Mammary epithelial cell (primary cell): ENCODE results near the gene TKTL1.
"Not testable (repeated sequence)": the region's sequence is repeated elsewhere in the genome, so short reads cannot be mapped to it uniquely, and the experiment has no call there.

Experiments
- EZH2 ChIP-seq: IDR thresholded peaks from 2 replicates; pipeline ENCODE4 v1.6.1; 2012; ENCODE audit warnings: low read length, inconsistent platforms, borderline replicate concordance
- TF ChIP-seq, protein P1 (sequence below), 2 donors: IDR thresholded peaks in 1 of 2; conservative IDR thresholded peaks in 1 of 2; 2 replicates each; pipeline ENCODE4 v1.5.1; 2011 to 2012; ENCODE audit warnings: inconsistent platforms in 2 of 2, low read length in 2 of 2, mild to moderate bottlenecking in 2 of 2, control low read depth in 1 of 2, low read depth in 1 of 2; ENCODE audit not compliant: insufficient read depth in 1 of 2; ENCODE audit errors: extremely low read depth in 1 of 2

DNA sequence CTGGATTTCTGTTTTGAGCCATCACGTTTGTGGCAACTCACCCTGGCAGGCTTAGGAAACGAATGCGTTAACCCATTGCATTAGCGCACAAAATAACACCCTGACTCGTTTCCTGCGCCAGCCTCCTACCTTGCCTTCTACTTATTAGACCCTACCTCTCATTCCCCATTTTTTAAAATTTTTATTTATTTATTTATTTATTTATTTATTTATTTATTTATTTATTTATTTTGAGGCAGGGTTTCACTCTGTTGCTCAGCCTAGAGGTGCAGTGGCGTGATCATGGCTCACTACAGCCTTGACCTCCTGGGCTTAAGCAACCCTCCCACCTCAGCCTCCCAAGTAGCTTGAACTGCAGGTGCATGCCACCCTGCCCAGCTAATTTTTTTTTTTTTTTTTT, 7.4 kb downstream of the TKTL1 start:
- TF ChIP-seq, protein P1, sequence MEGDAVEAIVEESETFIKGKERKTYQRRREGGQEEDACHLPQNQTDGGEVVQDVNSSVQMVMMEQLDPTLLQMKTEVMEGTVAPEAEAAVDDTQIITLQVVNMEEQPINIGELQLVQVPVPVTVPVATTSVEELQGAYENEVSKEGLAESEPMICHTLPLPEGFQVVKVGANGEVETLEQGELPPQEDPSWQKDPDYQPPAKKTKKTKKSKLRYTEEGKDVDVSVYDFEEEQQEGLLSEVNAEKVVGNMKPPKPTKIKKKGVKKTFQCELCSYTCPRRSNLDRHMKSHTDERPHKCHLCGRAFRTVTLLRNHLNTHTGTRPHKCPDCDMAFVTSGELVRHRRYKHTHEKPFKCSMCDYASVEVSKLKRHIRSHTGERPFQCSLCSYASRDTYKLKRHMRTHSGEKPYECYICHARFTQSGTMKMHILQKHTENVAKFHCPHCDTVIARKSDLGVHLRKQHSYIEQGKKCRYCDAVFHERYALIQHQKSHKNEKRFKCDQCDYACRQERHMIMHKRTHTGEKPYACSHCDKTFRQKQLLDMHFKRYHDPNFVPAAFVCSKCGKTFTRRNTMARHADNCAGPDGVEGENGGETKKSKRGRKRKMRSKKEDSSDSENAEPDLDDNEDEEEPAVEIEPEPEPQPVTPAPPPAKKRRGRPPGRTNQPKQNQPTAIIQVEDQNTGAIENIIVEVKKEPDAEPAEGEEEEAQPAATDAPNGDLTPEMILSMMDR (conservative IDR thresholded peaks at IDR 0.05 in 1 of 2, IDR thresholded peaks at IDR 0.05 in 1 of 2; ENCODE audit: extremely low read depth in 1 of 2, insufficient read depth in 1 of 2, low read depth in 1 of 2, low read length in 2 of 2) = not testable (repeated sequence)
- TF ChIP-seq EZH2 = not testable (repeated sequence)
